Liver (tissue), 9 donors: ENCODE data around the gene ATIC. TPM values are rescaled to one million over a fixed set of nuclear protein-coding genes. Genes with fewer than 3 reads are reported as not detected.

ENCODE experiments used
- DNase-seq: peaks from one replicate; pipeline ENCODE4 v3.0.0-alpha.2; 2017; ENCODE audit warnings: low spot score
- H3K27ac ChIP-seq, 2 donors: one replicate each; pipeline ENCODE4 v1.7.0; 2013; ENCODE audit warnings: inconsistent platforms in 2 of 2, low read length in 2 of 2, control low read depth in 1 of 2, low read depth in 1 of 2, mild to moderate bottlenecking in 1 of 2
- H3K27me3 ChIP-seq, 4 donors: one replicate each; pipeline versions ENCODE4 v1.6.1 to v1.7.0; 2013; ENCODE audit warnings: low read length in 3 of 4, inconsistent platforms in 1 of 4, mild to moderate bottlenecking in 1 of 4, moderate library complexity in 1 of 4; ENCODE audit not compliant: control insufficient read depth in 4 of 4, insufficient read depth in 4 of 4
- H3K36me3 ChIP-seq, 4 donors: one replicate each; pipeline versions ENCODE4 v1.6.1 to v1.7.0; 2013; ENCODE audit warnings: low read length in 3 of 4, mild to moderate bottlenecking in 3 of 4, low read depth in 1 of 4, moderate library complexity in 1 of 4; ENCODE audit not compliant: control insufficient read depth in 4 of 4, insufficient read depth in 3 of 4
- H3K4me1 ChIP-seq, 4 donors: one replicate each; pipeline versions ENCODE4 v1.6.1 to v1.7.0; 2013; ENCODE audit warnings: low read length in 3 of 4, mild to moderate bottlenecking in 3 of 4, moderate library complexity in 1 of 4; ENCODE audit not compliant: control insufficient read depth in 4 of 4, insufficient read depth in 4 of 4
- H3K4me3 ChIP-seq, 3 donors: one replicate each; pipeline versions ENCODE4 v1.6.1 to v1.7.0; 2013; ENCODE audit warnings: low read length in 3 of 3, control low read depth in 1 of 3, low read depth in 1 of 3, mild to moderate bottlenecking in 1 of 3
- H3K9ac ChIP-seq, 2 donors: one replicate each; pipeline ENCODE4 v1.7.0; 2013; ENCODE audit warnings: low read length in 2 of 2, mild to moderate bottlenecking in 2 of 2, moderate library complexity in 2 of 2, control low read depth in 1 of 2, low read depth in 1 of 2
- H3K9me3 ChIP-seq, 4 donors: one replicate each; pipeline versions ENCODE4 v1.6.1 to v1.7.0; 2013; ENCODE audit warnings: low read length in 3 of 4; ENCODE audit not compliant: control insufficient read depth in 4 of 4
- EGR1 ChIP-seq, 2 donors: IDR thresholded peaks; 2 replicates each; pipeline ENCODE4 v1.6.1; 2016 to 2018; ENCODE audit warnings: antibody characterized with exemption in 2 of 2, low read depth in 2 of 2
- FOXA1 ChIP-seq: IDR thresholded peaks from 2 replicates; pipeline ENCODE4 v1.6.1; 2016; ENCODE audit warnings: antibody characterized with exemption
- FOXA2 ChIP-seq: IDR thresholded peaks from 2 replicates; pipeline ENCODE4 v1.6.1; 2016; ENCODE audit warnings: antibody characterized with exemption
- GABPA ChIP-seq, 2 donors: IDR thresholded peaks in 1 of 2; conservative IDR thresholded peaks in 1 of 2; 2 replicates each; pipeline ENCODE4 v1.6.1; 2016; ENCODE audit warnings: antibody characterized with exemption in 2 of 2, mild to moderate bottlenecking in 1 of 2, moderate library complexity in 1 of 2
- HNF4A ChIP-seq, 2 donors: conservative IDR thresholded peaks; 2 replicates each; pipeline ENCODE4 v1.6.1; 2016; ENCODE audit warnings: antibody characterized with exemption in 2 of 2, mild to moderate bottlenecking in 2 of 2
- HNF4G ChIP-seq: IDR thresholded peaks from 2 replicates; pipeline ENCODE4 v1.6.1; 2016; ENCODE audit warnings: antibody characterized with exemption
- JUND ChIP-seq, 2 donors: IDR thresholded peaks; 2 replicates each; pipeline ENCODE4 v1.6.1; 2016; ENCODE audit warnings: antibody characterized with exemption in 2 of 2
- NR2F2 ChIP-seq: IDR thresholded peaks from 2 replicates; pipeline ENCODE4 v1.6.1; 2016; ENCODE audit warnings: antibody characterized with exemption
- RAD21 ChIP-seq, 2 donors: IDR thresholded peaks; 2 replicates each; pipeline ENCODE4 v1.6.1; 2016; ENCODE audit warnings: antibody characterized with exemption in 2 of 2, mild to moderate bottlenecking in 2 of 2
- RXRA ChIP-seq, 2 donors: IDR thresholded peaks; 2 replicates each; pipeline ENCODE4 v1.6.1; 2017 to 2018; ENCODE audit warnings: antibody characterized with exemption in 2 of 2, mild to moderate bottlenecking in 1 of 2
- SP1 ChIP-seq: IDR thresholded peaks from 2 replicates; pipeline ENCODE4 v1.6.1; 2018; ENCODE audit warnings: antibody characterized with exemption, mild to moderate bottlenecking
- TAF1 ChIP-seq: conservative IDR thresholded peaks from 2 replicates; pipeline ENCODE4 v1.6.1; 2016; ENCODE audit warnings: antibody characterized with exemption, mild to moderate bottlenecking
- YY1 ChIP-seq: IDR thresholded peaks from 2 replicates; pipeline ENCODE4 v1.6.1; 2016; ENCODE audit warnings: antibody characterized with exemption, mild to moderate bottlenecking
- WGBS: extraction: QIAGEN DNeasy Blood & Tissue Kit; methylation state at CpG from one replicate; pipeline ENCODE4 v1.1.7; 2013; 5-methylcytosine and 5-hydroxymethylcytosine counted together
- polyA plus RNA-seq, 2 donors: library from polyadenylated mRNA; stranded (reverse) in 1 of 2; unstranded in 1 of 2; fragments of 200-250 nt in 1 of 2; fragments of >200 nt in 1 of 2; fragmentation: Nextera tagmentation in 1 of 2; extraction: Ambion mirVana in 1 of 2; gene quantifications; one replicate each; pipeline versions ENCODE4 v1.2.1 to v1.2.3, GENCODE V29; 2013 to 2015
- total RNA-seq, 2 donors: library from RNA; depleted of rRNA; stranded (reverse); fragments of >200 nt; gene quantifications; one replicate each; pipeline ENCODE4 v1.2.3, GENCODE V29; 2014
- TF ChIP-seq, protein P1 (sequence below): fragments of 150-350 bp; IDR thresholded peaks from 2 replicates; pipeline ENCODE4 v1.5.1; 2017; ENCODE audit warnings: improper control_type of control experiment, low read depth, low read length; ENCODE audit not compliant: missing input control
- TF ChIP-seq, protein P2 (sequence below): IDR thresholded peaks from 2 replicates; pipeline ENCODE4 v1.6.1; 2016; ENCODE audit warnings: antibody characterized with exemption
- TF ChIP-seq, protein P3 (sequence below): IDR thresholded peaks from 2 replicates; pipeline ENCODE4 v1.6.1; 2016; ENCODE audit warnings: antibody characterized with exemption, mild to moderate bottlenecking
- TF ChIP-seq, protein P4 (sequence below): IDR thresholded peaks from 2 replicates; pipeline ENCODE4 v1.6.1; 2016; ENCODE audit warnings: antibody characterized with exemption
- TF ChIP-seq, protein P5 (sequence below): IDR thresholded peaks from 2 replicates; pipeline ENCODE4 v1.6.1; 2016; ENCODE audit warnings: antibody characterized with exemption
- donor health status: healthy.
- donor health status: healthy.
- donor health status: healthy.
- donor health status: healthy.
- donor health status: healthy.

Gene ATIC
- total and polyA plus RNA-seq, 4 donors: 22.9 to 50.0 (median 36.0) TPM

DNA sequence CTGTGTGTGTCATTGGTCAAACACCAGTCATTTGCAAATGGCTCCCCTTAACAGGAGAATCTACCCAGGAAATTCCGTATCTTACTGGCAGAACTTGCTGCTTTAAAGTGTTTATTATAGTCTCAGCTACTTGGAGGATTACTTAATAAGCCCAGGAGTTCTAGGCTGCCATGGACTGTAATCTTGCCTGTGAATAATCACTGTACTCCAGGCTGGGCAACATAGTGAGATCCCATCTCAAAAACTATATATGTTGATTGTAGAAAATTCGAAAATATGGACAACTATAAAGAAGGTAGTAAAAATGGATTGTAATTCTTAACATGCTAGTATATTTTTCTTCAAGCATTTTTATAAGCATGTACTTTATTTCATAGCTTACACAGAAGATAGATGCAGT lies 4.5 kb downstream of the ATIC start (continued):
- TF ChIP-seq, protein P1, sequence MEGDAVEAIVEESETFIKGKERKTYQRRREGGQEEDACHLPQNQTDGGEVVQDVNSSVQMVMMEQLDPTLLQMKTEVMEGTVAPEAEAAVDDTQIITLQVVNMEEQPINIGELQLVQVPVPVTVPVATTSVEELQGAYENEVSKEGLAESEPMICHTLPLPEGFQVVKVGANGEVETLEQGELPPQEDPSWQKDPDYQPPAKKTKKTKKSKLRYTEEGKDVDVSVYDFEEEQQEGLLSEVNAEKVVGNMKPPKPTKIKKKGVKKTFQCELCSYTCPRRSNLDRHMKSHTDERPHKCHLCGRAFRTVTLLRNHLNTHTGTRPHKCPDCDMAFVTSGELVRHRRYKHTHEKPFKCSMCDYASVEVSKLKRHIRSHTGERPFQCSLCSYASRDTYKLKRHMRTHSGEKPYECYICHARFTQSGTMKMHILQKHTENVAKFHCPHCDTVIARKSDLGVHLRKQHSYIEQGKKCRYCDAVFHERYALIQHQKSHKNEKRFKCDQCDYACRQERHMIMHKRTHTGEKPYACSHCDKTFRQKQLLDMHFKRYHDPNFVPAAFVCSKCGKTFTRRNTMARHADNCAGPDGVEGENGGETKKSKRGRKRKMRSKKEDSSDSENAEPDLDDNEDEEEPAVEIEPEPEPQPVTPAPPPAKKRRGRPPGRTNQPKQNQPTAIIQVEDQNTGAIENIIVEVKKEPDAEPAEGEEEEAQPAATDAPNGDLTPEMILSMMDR: no peak
- TF ChIP-seq, protein P2, sequence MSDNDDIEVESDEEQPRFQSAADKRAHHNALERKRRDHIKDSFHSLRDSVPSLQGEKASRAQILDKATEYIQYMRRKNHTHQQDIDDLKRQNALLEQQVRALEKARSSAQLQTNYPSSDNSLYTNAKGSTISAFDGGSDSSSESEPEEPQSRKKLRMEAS: no peak
- TF ChIP-seq SP1: no peak
- TF ChIP-seq HNF4G: no peak
- TF ChIP-seq NR2F2: no peak
- no peak for TF ChIP-seq HNF4A (conservative IDR thresholded peaks at IDR 0.05)
- no peak for TF ChIP-seq EGR1 (IDR thresholded peaks at IDR 0.05; ENCODE audit: low read depth in 2 of 2)

DNA sequence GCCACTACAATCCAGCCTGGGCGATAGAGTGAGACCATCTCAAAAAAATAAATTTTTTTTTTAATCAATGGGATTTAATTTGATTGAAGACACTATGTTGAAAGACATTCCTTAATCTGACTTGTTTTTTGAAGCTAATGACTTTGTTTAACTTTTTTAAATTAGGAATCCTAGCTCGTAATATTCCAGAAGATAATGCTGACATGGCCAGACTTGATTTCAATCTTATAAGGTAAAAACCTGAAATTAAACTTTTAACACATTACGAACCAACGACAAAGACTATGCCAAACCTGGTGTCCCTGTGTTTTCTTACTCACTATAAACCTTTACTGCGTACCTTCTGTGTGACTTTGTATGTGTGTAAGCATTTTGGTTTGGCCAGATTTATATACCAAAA lies 7.6 kb downstream of the ATIC start:
- WGBS: 98% methylated on average over 5 of the region's 5 CpGs
- TF ChIP-seq TAF1: no peak
- TF ChIP-seq FOXA2: no peak
- no peak for TF ChIP-seq SP1
- no peak for TF ChIP-seq RXRA (IDR thresholded peaks at IDR 0.05)
- TF ChIP-seq, protein P1: no peak
- TF ChIP-seq, protein P3, sequence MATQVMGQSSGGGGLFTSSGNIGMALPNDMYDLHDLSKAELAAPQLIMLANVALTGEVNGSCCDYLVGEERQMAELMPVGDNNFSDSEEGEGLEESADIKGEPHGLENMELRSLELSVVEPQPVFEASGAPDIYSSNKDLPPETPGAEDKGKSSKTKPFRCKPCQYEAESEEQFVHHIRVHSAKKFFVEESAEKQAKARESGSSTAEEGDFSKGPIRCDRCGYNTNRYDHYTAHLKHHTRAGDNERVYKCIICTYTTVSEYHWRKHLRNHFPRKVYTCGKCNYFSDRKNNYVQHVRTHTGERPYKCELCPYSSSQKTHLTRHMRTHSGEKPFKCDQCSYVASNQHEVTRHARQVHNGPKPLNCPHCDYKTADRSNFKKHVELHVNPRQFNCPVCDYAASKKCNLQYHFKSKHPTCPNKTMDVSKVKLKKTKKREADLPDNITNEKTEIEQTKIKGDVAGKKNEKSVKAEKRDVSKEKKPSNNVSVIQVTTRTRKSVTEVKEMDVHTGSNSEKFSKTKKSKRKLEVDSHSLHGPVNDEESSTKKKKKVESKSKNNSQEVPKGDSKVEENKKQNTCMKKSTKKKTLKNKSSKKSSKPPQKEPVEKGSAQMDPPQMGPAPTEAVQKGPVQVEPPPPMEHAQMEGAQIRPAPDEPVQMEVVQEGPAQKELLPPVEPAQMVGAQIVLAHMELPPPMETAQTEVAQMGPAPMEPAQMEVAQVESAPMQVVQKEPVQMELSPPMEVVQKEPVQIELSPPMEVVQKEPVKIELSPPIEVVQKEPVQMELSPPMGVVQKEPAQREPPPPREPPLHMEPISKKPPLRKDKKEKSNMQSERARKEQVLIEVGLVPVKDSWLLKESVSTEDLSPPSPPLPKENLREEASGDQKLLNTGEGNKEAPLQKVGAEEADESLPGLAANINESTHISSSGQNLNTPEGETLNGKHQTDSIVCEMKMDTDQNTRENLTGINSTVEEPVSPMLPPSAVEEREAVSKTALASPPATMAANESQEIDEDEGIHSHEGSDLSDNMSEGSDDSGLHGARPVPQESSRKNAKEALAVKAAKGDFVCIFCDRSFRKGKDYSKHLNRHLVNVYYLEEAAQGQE: no peak
- no peak for TF ChIP-seq NR2F2
- TF ChIP-seq GABPA (IDR thresholded peaks at IDR 0.05 in 1 of 2, conservative IDR thresholded peaks at IDR 0.05 in 1 of 2): no peak
- TF ChIP-seq, protein P4, sequence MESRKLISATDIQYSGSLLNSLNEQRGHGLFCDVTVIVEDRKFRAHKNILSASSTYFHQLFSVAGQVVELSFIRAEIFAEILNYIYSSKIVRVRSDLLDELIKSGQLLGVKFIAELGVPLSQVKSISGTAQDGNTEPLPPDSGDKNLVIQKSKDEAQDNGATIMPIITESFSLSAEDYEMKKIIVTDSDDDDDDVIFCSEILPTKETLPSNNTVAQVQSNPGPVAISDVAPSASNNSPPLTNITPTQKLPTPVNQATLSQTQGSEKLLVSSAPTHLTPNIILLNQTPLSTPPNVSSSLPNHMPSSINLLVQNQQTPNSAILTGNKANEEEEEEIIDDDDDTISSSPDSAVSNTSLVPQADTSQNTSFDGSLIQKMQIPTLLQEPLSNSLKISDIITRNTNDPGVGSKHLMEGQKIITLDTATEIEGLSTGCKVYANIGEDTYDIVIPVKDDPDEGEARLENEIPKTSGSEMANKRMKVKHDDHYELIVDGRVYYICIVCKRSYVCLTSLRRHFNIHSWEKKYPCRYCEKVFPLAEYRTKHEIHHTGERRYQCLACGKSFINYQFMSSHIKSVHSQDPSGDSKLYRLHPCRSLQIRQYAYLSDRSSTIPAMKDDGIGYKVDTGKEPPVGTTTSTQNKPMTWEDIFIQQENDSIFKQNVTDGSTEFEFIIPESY: no peak
- TF ChIP-seq RAD21 (IDR thresholded peaks at IDR 0.05): no peak
- TF ChIP-seq EGR1 (IDR thresholded peaks at IDR 0.05; ENCODE audit: low read depth in 2 of 2): no peak
- TF ChIP-seq, protein P2: no peak
- no peak for TF ChIP-seq HNF4G
- no peak for TF ChIP-seq YY1
- TF ChIP-seq, protein P5, sequence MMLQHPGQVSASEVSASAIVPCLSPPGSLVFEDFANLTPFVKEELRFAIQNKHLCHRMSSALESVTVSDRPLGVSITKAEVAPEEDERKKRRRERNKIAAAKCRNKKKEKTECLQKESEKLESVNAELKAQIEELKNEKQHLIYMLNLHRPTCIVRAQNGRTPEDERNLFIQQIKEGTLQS: no peak
- TF ChIP-seq JUND (IDR thresholded peaks at IDR 0.05): no peak
- TF ChIP-seq FOXA1: no peak
- Histone ChIP-seq H3K27me3 (no peaks in the 10 kb centered on the region), H3K9me3 (no peaks in the 10 kb centered on the region), H3K27ac (no peak overlapping the region), H3K4me3 (no peak overlapping the region), H3K9ac (no peak overlapping the region), H3K4me1 (no peaks in the 10 kb centered on the region), H3K36me3 (peaks cover 4 to 32% (median 21%) of the 10 kb centered on the region in 4 donors)
- no peak for DNase-seq
